Upper lobe of right lung (tissue), 1 donor: ENCODE results near the gene ZYG11B. TPM values are rescaled to one million over a fixed set of nuclear protein-coding genes. Genes with fewer than 3 reads are reported as not detected.
"Not testable (repeated sequence)": the region's sequence is repeated elsewhere in the genome, so short reads cannot be mapped to it uniquely, and the experiment has no call there.

Experiments used
- ATAC-seq: fragments of 200-7000 bp; cut with Tn5 transposase; one replicate; pipeline ENCODE4 v1.9.1; 2020; ENCODE audit warnings: mild to moderate bottlenecking, moderate library complexity
- DNase-seq: peaks from one replicate; pipeline ENCODE4 v3.0.0-alpha.2; 2020
- H3K27ac ChIP-seq: fragments of 200-600 bp; one replicate; pipeline ENCODE4 v1.8.0; 2022
- H3K27me3 ChIP-seq: fragments of 200-600 bp; one replicate; pipeline ENCODE4 v1.8.0; 2022; ENCODE audit warnings: mild to moderate bottlenecking
- H3K36me3 ChIP-seq: fragments of 200-600 bp; one replicate; pipeline ENCODE4 v1.8.0; 2022
- H3K4me1 ChIP-seq: fragments of 200-600 bp; one replicate; pipeline ENCODE4 v1.8.0; 2022
- H3K4me3 ChIP-seq: fragments of 200-600 bp; one replicate; pipeline ENCODE4 v1.8.0; 2022; ENCODE audit warnings: mild to moderate bottlenecking
- H3K9me3 ChIP-seq: fragments of 200-600 bp; one replicate; pipeline ENCODE4 v1.8.0; 2022
- CTCF ChIP-seq: fragments of 200-600 bp; IDR thresholded peaks from one replicate; pipeline ENCODE4 v1.8.0; 2022; ENCODE audit warnings: antibody characterized with exemption
- intact Hi-C: fragments of 100-400 bp; cut with DNase I; formaldehyde crosslinking; loops from one replicate; pipeline ENCODE4 v1.11.0; 2022
- total RNA-seq: library from RNA; stranded (reverse); fragmentation: NEBNext Ultra II Directional; extraction: Animal tissue kit (Norgen Biotek cat#: 25700); gene quantifications from one replicate; pipeline ENCODE4 v1.2.1, GENCODE V29; 2021
- donor health status: DM: no; HTN: yes; CAD: no; lungs with severe emphysema.

Gene ZYG11B
- total RNA-seq, 1 donor from 2014 or later = 30.5 TPM

- intact Hi-C loops = no loop called here
- H3K27me3 ChIP-seq = no peaks in the 10 kb centered on the region
- DNase-seq = no peak
- no peaks in the 10 kb centered on the region for H3K9me3 ChIP-seq
- H3K4me1 ChIP-seq = peaks cover 20% of the 10 kb centered on the region
- no peak overlapping the region for H3K27ac ChIP-seq
- H3K36me3 ChIP-seq = no peaks in the 10 kb centered on the region
- TF ChIP-seq CTCF = no peak
- no peak overlapping the region for H3K4me3 ChIP-seq
- no peak for ATAC-seq
Measured at GRCh38 chr1:52746189-52746588, 19.9 kb downstream of the ZYG11B start.

- Histone ChIP-seq H3K27ac (no peak overlapping the region), H3K4me3 (no peak overlapping the region), H3K9me3 (no peaks in the 10 kb centered on the region), H3K27me3 (no peaks in the 10 kb centered on the region), H3K36me3 (no peaks in the 10 kb centered on the region), H3K4me1 (peaks cover 28% of the 10 kb centered on the region)
- intact Hi-C loops = no loop called here
- DNase-seq = no peak
- ATAC-seq = no peak
- no peak for TF ChIP-seq CTCF
Measured at GRCh38 chr1:52747450-52747849, 21.2 kb downstream of the ZYG11B start.

- intact Hi-C loops = no loop called here
- peak; percentile 30 for ATAC-seq
- TF ChIP-seq CTCF = peak; percentile 32
Measured at GRCh38 chr1:52748119-52748518, 21.9 kb downstream of the ZYG11B start.

GRCh38 chr1:52749496-52749895, 23.2 kb downstream of the ZYG11B start:
- H3K36me3 ChIP-seq, H3K4me3 ChIP-seq, ATAC-seq, DNase-seq, H3K27ac ChIP-seq, H3K9me3 ChIP-seq, intact Hi-C loops, H3K27me3 ChIP-seq: not testable (repeated sequence)
- peaks cover 28% of the 10 kb centered on the region for H3K4me1 ChIP-seq

More at GRCh38 chr1:52748119-52748518, 21.9 kb downstream of the ZYG11B start:
- H3K36me3 ChIP-seq = no peaks in the 10 kb centered on the region
- H3K9me3 ChIP-seq = no peaks in the 10 kb centered on the region
- peaks cover 28% of the 10 kb centered on the region for H3K4me1 ChIP-seq
- no peak for DNase-seq
- no peak overlapping the region for H3K27ac ChIP-seq
- H3K4me3 ChIP-seq = no peak overlapping the region
- no peaks in the 10 kb centered on the region for H3K27me3 ChIP-seq

GRCh38 chr1:52750139-52750538, 23.9 kb downstream of the ZYG11B start:
- peaks cover 28% of the 10 kb centered on the region for H3K4me1 ChIP-seq
- H3K27me3 ChIP-seq, H3K4me3 ChIP-seq, H3K9me3 ChIP-seq, H3K27ac ChIP-seq, H3K36me3 ChIP-seq, intact Hi-C loops: not testable (repeated sequence)
- peak; percentile 24 for ATAC-seq
- peak; percentile 66 for DNase-seq

- peaks cover 5% of the 10 kb centered on the region for H3K36me3 ChIP-seq
- no peak for DNase-seq
- no peak overlapping the region for H3K4me3 ChIP-seq
- intact Hi-C loops = no loop called here
- H3K9me3 ChIP-seq = no peaks in the 10 kb centered on the region
- H3K27ac ChIP-seq = no peak overlapping the region
- ATAC-seq = no peak
- H3K4me1 ChIP-seq = peaks cover 28% of the 10 kb centered on the region
- no peaks in the 10 kb centered on the region for H3K27me3 ChIP-seq
- TF ChIP-seq CTCF = no peak
Measured at GRCh38 chr1:52751589-52752483, 25.6 kb downstream of the ZYG11B start.
